WTC11 (cell line): ENCODE results near the gene CDK4. TPM values are rescaled to one million over a fixed set of nuclear protein-coding genes. Genes with fewer than 3 reads are reported as not detected.
"Not testable (repeated sequence)": the region's sequence is repeated elsewhere in the genome, so short reads cannot be mapped to it uniquely, and the experiment has no call there.

ENCODE experiments used
- ATAC-seq: fragments of 200-7000 bp; cut with Tn5 transposase; 2 replicates; pipeline ENCODE4 v1.10.0; 2021; ENCODE audit warnings: mild to moderate bottlenecking, moderate library complexity
- CTCF ChIA-PET: fragments of 300-600 bp; sonication (Branson Sonifier 250); formaldehyde crosslinking; loops from one replicate; lab custom pipeline; 2021; ENCODE audit warnings: antibody characterized with exemption; lab: Charles Lee
- POLR2A ChIA-PET: fragments of 350-600 bp; sonication (Branson Sonifier 250); formaldehyde crosslinking; loops from one replicate; lab custom pipeline; 2021; ENCODE audit warnings: antibody characterized with exemption; lab: Charles Lee
- DNase-seq: peaks from one replicate; pipeline ENCODE4 v3.0.0; 2021; ENCODE audit warnings: low spot score
- H3K27ac Mint-ChIP-seq: 2 replicates; pipeline ENCODE4 v1.8.0; 2021; ENCODE audit warnings: mixed read lengths
- H3K27me3 Mint-ChIP-seq: 2 replicates; pipeline ENCODE4 v1.8.0; 2021; ENCODE audit warnings: low read depth, mild to moderate bottlenecking, moderate library complexity, mixed read lengths
- H3K36me3 Mint-ChIP-seq: 2 replicates; pipeline ENCODE4 v1.8.0; 2021; ENCODE audit warnings: mixed read lengths
- H3K4me1 Mint-ChIP-seq: 2 replicates; pipeline ENCODE4 v1.8.0; 2022; ENCODE audit warnings: mixed read lengths
- H3K4me3 Mint-ChIP-seq: 2 replicates; pipeline ENCODE4 v1.8.0; 2021; ENCODE audit warnings: mild to moderate bottlenecking, moderate library complexity, mixed read lengths
- H3K9me3 Mint-ChIP-seq: 2 replicates; pipeline ENCODE4 v1.8.0; 2021; ENCODE audit warnings: mixed read lengths
- CREM ChIP-seq: sonication (generic); formaldehyde crosslinking; IDR thresholded peaks from 2 replicates; pipeline ENCODE4 v1.8.1; 2022; ENCODE audit warnings: mild to moderate bottlenecking, missing genetic modification reagents, moderate library complexity
- ETV6 ChIP-seq: sonication (generic); formaldehyde crosslinking; IDR thresholded peaks from 2 replicates; pipeline ENCODE4 v1.8.1; 2022; ENCODE audit warnings: mild to moderate bottlenecking, missing genetic modification reagents
- HMGA2 ChIP-seq: fragments of 250-450 bp; sonication (Bioruptor Pico); IDR thresholded peaks from 2 replicates; pipeline ENCODE4 v1.4.0; 2021; ENCODE audit warnings: mild to moderate bottlenecking, moderate library complexity
- JUN ChIP-seq: sonication (generic); formaldehyde crosslinking; IDR thresholded peaks from 2 replicates; pipeline ENCODE4 v1.8.0; 2023; ENCODE audit warnings: mild to moderate bottlenecking, missing genetic modification reagents
- MXD4 ChIP-seq: fragments of 250-450 bp; sonication (Bioruptor Pico); IDR thresholded peaks from 2 replicates; pipeline ENCODE4 v1.8.0; 2021; ENCODE audit warnings: mild to moderate bottlenecking, moderate library complexity, borderline replicate concordance
- NFYB ChIP-seq: sonication (generic); formaldehyde crosslinking; conservative IDR thresholded peaks from 2 replicates; pipeline ENCODE4 v1.8.0; 2022; ENCODE audit warnings: low read depth, missing genetic modification reagents
- NR1H2 ChIP-seq: sonication (generic); formaldehyde crosslinking; IDR thresholded peaks from 2 replicates; pipeline ENCODE4 v1.9.0; 2021; ENCODE audit warnings: mild to moderate bottlenecking, moderate library complexity, missing genetic modification reagents
- SMAD3 ChIP-seq: sonication (generic); formaldehyde crosslinking; IDR thresholded peaks from 2 replicates; pipeline ENCODE4 v1.8.0; 2022; ENCODE audit warnings: missing genetic modification reagents, mild to moderate bottlenecking, borderline replicate concordance
- TEAD4 ChIP-seq: sonication (generic); formaldehyde crosslinking; IDR thresholded peaks from 2 replicates; pipeline ENCODE4 v1.8.0; 2022; ENCODE audit warnings: mild to moderate bottlenecking, missing genetic modification reagents
- ZBTB21 ChIP-seq: sonication (generic); formaldehyde crosslinking; IDR thresholded peaks from 2 replicates; pipeline ENCODE4 v1.8.1; 2023; ENCODE audit warnings: mild to moderate bottlenecking, missing genetic modification reagents, borderline replicate concordance
- ZNF138 ChIP-seq: sonication (generic); formaldehyde crosslinking; conservative IDR thresholded peaks from 2 replicates; pipeline ENCODE4 v1.8.1; 2022; ENCODE audit warnings: mild to moderate bottlenecking, moderate library complexity, missing genetic modification reagents
- ZNF232 ChIP-seq: sonication (generic); formaldehyde crosslinking; IDR thresholded peaks from 2 replicates; pipeline ENCODE4 v1.8.0; 2022; ENCODE audit warnings: mild to moderate bottlenecking, missing genetic modification reagents
- ZNF263 ChIP-seq: sonication (generic); formaldehyde crosslinking; IDR thresholded peaks from 2 replicates; pipeline ENCODE4 v1.8.1; 2022; ENCODE audit warnings: low read depth, mild to moderate bottlenecking, moderate library complexity, missing genetic modification reagents
- total RNA-seq: library from RNA; stranded (reverse); gene quantifications from 3 replicates; pipeline ENCODE4 v1.2.3, GENCODE V29; 2021
- TF ChIP-seq, protein P1 (sequence below): sonication (generic); formaldehyde crosslinking; IDR thresholded peaks from 2 replicates; pipeline ENCODE4 v1.8.0; 2023; ENCODE audit warnings: missing genetic modification reagents
- TF ChIP-seq, protein P2 (sequence below): sonication (generic); formaldehyde crosslinking; IDR thresholded peaks from 2 replicates; pipeline ENCODE4 v1.8.1; 2023; ENCODE audit warnings: mild to moderate bottlenecking, missing genetic modification reagents, moderate library complexity
- TF ChIP-seq, protein P3 (sequence below): fragments of 250-450 bp; sonication (Bioruptor Pico); IDR thresholded peaks from 2 replicates; pipeline ENCODE4 v2.1.2; 2022; ENCODE audit warnings: mild to moderate bottlenecking, moderate library complexity
- TF ChIP-seq, protein P4 (sequence below): fragments of 250-450 bp; sonication (Bioruptor Pico); IDR thresholded peaks from 2 replicates; pipeline ENCODE4 v1.9.0; 2021; ENCODE audit warnings: mild to moderate bottlenecking, borderline replicate concordance
- TF ChIP-seq, protein P5 (sequence below): fragments of 250-450 bp; sonication (Bioruptor Pico); IDR thresholded peaks from 2 replicates; pipeline ENCODE4 v1.9.0; 2021; ENCODE audit warnings: mild to moderate bottlenecking

The CDK4 gene
- total RNA-seq, 1 experiment from 2014 or later = 152 TPM

DNA sequence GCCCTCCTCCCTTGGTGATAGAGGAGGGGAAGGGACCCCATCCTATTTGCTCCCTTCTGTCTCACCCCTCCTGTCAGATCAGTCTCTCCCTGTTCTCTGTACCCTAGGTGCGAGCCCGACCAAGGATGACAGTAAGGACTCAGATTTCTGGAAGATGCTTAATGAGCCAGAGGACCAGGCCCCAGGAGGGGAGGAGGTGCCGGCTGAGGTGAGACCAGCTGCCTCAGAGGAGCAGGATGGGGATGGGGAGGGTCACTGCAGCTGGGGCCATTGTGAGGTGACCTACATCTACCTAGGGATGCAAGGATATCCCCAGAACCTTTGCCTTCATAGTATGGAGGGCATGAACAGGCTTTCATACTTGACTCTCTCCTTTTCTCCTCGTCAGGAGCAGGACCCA lies 35.8 kb downstream of the CDK4 start (continued):
- no peak for TF ChIP-seq ZNF138
- TF ChIP-seq, protein P1, sequence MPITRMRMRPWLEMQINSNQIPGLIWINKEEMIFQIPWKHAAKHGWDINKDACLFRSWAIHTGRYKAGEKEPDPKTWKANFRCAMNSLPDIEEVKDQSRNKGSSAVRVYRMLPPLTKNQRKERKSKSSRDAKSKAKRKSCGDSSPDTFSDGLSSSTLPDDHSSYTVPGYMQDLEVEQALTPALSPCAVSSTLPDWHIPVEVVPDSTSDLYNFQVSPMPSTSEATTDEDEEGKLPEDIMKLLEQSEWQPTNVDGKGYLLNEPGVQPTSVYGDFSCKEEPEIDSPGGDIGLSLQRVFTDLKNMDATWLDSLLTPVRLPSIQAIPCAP (CRISPR knock-in tag) = no peak
- TF ChIP-seq ZNF263 (CRISPR knock-in tag) = no peak
- TF ChIP-seq, all 79 proteins: peak for 0

DNA sequence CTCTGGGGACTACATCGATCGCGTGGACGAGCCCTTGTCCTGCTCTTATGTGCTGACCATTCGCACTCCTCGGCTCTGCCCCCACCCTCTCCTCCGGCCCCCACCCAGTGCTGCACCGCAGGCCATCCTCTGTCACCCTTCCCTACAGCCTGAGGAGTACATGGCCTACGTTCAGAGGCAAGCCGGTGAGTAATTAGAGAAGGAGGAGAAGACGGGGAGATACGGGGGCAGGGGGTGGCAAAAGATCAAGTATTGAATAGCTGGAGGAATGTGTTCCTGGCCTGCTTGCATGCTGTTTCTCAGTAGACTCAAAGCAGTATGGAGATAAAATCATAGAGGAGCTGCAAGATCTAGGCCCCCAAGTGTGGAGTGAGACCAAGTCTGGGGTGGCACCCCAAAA lies 36.3 kb downstream of the CDK4 start:
- CTCF ChIA-PET = no interaction called here
- Mint-ChIP-seq H3K27ac (no peak overlapping the region), H3K4me1 (no peaks in the 10 kb centered on the region), H3K27me3 (no peaks in the 10 kb centered on the region), H3K36me3 (peaks cover 16% of the 10 kb centered on the region), H3K9me3 (peaks cover 7% of the 10 kb centered on the region; the same call in 1 of the 2 replicates), H3K4me3 (no peak overlapping the region)
- DNase-seq (no peak), ATAC-seq (no peak)
- POLR2A ChIA-PET = no interaction called here
- TF ChIP-seq ZNF232 (CRISPR knock-in tag) = no peak
- TF ChIP-seq SMAD3 = no peak
- no peak for TF ChIP-seq TEAD4 (CRISPR knock-in tag)
- TF ChIP-seq NFYB = no peak

DNA sequence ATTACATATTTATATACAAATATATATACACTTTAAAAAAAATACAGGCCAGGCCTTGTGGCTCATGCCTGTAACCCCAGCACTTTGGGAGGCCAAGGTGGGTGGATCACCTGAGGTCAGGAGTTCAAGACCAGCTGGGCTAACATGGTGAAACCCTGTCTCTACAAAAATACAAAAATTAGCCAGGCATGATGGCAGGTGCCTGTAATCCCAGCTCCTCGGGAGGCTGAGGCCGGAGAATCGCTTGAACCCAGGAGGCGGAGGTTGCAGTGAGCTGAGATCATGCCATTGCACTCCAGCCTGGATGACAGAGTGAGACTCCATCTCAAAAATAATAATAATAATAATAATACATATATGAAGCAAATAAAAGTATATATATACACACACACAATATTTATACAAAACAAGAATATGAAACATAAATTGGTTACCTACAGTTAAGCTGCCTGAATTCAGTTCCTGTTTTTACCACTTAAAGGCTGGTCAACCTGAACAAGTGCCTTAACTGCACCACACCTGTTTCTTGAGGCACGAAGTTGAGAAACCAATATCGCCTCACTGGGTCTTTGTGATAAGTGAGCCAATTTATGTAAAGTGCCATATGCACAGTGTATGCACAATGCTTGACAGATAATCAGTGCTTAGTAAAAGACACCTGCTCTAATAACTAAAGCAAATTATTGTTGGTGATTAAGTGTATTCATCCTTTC lies 36.9 kb downstream of the CDK4 start:
- H3K27me3 Mint-ChIP-seq, H3K9me3 Mint-ChIP-seq, DNase-seq, ATAC-seq, H3K27ac Mint-ChIP-seq, POLR2A ChIA-PET, CTCF ChIA-PET, H3K4me1 Mint-ChIP-seq, H3K4me3 Mint-ChIP-seq: not testable (repeated sequence)
- H3K36me3 Mint-ChIP-seq = peaks cover 16% of the 10 kb centered on the region

DNA sequence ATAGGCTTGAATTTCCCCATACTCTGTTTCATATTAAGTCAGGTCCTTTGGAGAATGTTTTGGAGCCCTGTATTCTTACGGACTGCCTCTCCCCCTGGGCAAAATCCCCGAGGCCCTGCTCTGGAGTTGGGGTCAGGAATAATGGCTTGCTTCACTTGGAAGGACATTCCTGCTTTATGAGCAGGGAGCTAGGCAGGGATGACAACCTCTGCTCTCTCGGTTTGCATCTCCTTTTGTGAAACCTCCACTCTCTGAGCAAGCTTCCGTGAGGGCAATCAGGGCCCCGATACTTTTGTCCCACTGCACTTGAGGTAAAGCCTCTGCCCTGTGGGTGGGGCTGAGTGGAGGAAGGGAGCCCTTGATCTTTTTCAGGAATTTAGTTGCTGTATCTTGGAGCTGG lies 38.9 kb downstream of the CDK4 start:
- ATAC-seq = no peak
- Mint-ChIP-seq H3K36me3 (peaks cover 5% of the 10 kb centered on the region), H3K27me3 (no peaks in the 10 kb centered on the region), H3K27ac (no peak overlapping the region), H3K4me3 (no peak overlapping the region), H3K9me3 (peaks cover 7% of the 10 kb centered on the region; the same call in 1 of the 2 replicates), H3K4me1 (no peaks in the 10 kb centered on the region)
- ChIA-PET CTCF (interaction anchor here (1.9 kb wide), 2 partner anchors 13 to 80 kb away, joined by 5 to 13 read pairs; partner anchors contain the start of gene B4GALNT1), POLR2A (no interaction called here)
- DNase-seq = no peak
- TF ChIP-seq, protein P2, sequence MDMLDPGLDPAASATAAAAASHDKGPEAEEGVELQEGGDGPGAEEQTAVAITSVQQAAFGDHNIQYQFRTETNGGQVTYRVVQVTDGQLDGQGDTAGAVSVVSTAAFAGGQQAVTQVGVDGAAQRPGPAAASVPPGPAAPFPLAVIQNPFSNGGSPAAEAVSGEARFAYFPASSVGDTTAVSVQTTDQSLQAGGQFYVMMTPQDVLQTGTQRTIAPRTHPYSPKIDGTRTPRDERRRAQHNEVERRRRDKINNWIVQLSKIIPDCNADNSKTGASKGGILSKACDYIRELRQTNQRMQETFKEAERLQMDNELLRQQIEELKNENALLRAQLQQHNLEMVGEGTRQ (CRISPR knock-in tag) = no peak
- TF ChIP-seq CREM (CRISPR knock-in tag) = no peak
- no peak for TF ChIP-seq HMGA2
- TF ChIP-seq ZBTB21 (CRISPR knock-in tag) = no peak
- no peak for TF ChIP-seq MXD4 (CRISPR knock-in tag)
- TF ChIP-seq NR1H2 = no peak
- no peak for TF ChIP-seq ETV6 (CRISPR knock-in tag)
- TF ChIP-seq, protein P3, sequence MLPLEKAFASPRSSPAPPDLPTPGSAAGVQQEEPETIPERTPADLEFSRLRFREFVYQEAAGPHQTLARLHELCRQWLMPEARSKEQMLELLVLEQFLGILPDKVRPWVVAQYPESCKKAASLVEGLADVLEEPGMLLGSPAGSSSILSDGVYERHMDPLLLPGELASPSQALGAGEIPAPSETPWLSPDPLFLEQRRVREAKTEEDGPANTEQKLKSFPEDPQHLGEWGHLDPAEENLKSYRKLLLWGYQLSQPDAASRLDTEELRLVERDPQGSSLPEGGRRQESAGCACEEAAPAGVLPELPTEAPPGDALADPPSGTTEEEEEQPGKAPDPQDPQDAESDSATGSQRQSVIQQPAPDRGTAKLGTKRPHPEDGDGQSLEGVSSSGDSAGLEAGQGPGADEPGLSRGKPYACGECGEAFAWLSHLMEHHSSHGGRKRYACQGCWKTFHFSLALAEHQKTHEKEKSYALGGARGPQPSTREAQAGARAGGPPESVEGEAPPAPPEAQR (CRISPR knock-in tag) = no peak
- TF ChIP-seq, protein P4, sequence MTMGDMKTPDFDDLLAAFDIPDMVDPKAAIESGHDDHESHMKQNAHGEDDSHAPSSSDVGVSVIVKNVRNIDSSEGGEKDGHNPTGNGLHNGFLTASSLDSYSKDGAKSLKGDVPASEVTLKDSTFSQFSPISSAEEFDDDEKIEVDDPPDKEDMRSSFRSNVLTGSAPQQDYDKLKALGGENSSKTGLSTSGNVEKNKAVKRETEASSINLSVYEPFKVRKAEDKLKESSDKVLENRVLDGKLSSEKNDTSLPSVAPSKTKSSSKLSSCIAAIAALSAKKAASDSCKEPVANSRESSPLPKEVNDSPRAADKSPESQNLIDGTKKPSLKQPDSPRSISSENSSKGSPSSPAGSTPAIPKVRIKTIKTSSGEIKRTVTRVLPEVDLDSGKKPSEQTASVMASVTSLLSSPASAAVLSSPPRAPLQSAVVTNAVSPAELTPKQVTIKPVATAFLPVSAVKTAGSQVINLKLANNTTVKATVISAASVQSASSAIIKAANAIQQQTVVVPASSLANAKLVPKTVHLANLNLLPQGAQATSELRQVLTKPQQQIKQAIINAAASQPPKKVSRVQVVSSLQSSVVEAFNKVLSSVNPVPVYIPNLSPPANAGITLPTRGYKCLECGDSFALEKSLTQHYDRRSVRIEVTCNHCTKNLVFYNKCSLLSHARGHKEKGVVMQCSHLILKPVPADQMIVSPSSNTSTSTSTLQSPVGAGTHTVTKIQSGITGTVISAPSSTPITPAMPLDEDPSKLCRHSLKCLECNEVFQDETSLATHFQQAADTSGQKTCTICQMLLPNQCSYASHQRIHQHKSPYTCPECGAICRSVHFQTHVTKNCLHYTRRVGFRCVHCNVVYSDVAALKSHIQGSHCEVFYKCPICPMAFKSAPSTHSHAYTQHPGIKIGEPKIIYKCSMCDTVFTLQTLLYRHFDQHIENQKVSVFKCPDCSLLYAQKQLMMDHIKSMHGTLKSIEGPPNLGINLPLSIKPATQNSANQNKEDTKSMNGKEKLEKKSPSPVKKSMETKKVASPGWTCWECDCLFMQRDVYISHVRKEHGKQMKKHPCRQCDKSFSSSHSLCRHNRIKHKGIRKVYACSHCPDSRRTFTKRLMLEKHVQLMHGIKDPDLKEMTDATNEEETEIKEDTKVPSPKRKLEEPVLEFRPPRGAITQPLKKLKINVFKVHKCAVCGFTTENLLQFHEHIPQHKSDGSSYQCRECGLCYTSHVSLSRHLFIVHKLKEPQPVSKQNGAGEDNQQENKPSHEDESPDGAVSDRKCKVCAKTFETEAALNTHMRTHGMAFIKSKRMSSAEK = no peak
- TF ChIP-seq, protein P5, sequence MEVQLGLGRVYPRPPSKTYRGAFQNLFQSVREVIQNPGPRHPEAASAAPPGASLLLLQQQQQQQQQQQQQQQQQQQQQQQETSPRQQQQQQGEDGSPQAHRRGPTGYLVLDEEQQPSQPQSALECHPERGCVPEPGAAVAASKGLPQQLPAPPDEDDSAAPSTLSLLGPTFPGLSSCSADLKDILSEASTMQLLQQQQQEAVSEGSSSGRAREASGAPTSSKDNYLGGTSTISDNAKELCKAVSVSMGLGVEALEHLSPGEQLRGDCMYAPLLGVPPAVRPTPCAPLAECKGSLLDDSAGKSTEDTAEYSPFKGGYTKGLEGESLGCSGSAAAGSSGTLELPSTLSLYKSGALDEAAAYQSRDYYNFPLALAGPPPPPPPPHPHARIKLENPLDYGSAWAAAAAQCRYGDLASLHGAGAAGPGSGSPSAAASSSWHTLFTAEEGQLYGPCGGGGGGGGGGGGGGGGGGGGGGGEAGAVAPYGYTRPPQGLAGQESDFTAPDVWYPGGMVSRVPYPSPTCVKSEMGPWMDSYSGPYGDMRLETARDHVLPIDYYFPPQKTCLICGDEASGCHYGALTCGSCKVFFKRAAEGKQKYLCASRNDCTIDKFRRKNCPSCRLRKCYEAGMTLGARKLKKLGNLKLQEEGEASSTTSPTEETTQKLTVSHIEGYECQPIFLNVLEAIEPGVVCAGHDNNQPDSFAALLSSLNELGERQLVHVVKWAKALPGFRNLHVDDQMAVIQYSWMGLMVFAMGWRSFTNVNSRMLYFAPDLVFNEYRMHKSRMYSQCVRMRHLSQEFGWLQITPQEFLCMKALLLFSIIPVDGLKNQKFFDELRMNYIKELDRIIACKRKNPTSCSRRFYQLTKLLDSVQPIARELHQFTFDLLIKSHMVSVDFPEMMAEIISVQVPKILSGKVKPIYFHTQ (CRISPR knock-in tag) = no peak
- no peak for TF ChIP-seq JUN
